HepG2 (cell line): ENCODE data around the gene MISP3. TPM values are rescaled to one million over a fixed set of nuclear protein-coding genes. Genes with fewer than 3 reads are reported as not detected.
A peak's percentile ranks its signal among the peaks of the same experiment; 100 is the strongest.

Experiments
- ATAC-seq: fragments of 200-7000 bp; cut with Tn5 transposase; 3 replicates; pipeline ENCODE4 v1.9.1; 2020; ENCODE audit warnings: mild to moderate bottlenecking, moderate library complexity
- BruUV-seq: library from RNA; stranded (reverse); fragments of 400-500 nt; replicated peaks from 2 replicates; lab custom pipeline; 2021; lab: Mats Ljungman, UMichigan
- CTCF ChIA-PET: fragments of 300-600 bp; formaldehyde crosslinking; extraction: SDS; loops from one replicate; lab custom pipeline; 2021; ENCODE audit warnings: low total read pairs, inconsistent platforms, low intra/inter-chr PET ratio; lab: Yijun Ruan, JAX
- POLR2A ChIA-PET: fragments of 350-600 bp; sonication (Branson Sonifier 250); formaldehyde crosslinking; loops from one replicate; lab custom pipeline; 2020; ENCODE audit warnings: antibody characterized with exemption, inconsistent platforms; lab: Yijun Ruan, JAX
- DNase-seq: peaks from one replicate; pipeline ENCODE4 v3.0.0-alpha.2; 2015; ENCODE audit warnings: low spot score
- FAIRE-seq: peaks from 3 replicates; lab custom pipeline; 2011; peaks lifted over from hg19 to GRCh38; lab: Jason Lieb, UNC
- H2AFZ ChIP-seq: one replicate; pipeline ENCODE4 v1.6.1; 2011; ENCODE audit warnings: low read length, inconsistent platforms
- H3K27ac ChIP-seq: fragments of 300-600 bp; 3 replicates; pipeline ENCODE4 v1.8.0; 2011; ENCODE audit warnings: mixed run types, mild to moderate bottlenecking, mixed read lengths, low read length, inconsistent platforms; ENCODE audit not compliant: insufficient read depth; ENCODE audit errors: extremely low read length
- H3K27me3 ChIP-seq, 2 experiments: fragments of 200-600 bp in 1 of 2; 2 replicates in 1 of 2; 3 replicates in 1 of 2; pipeline versions ENCODE4 v1.6.0 to v1.8.0; 2011; ENCODE audit warnings: low read length in 2 of 2, mild to moderate bottlenecking in 2 of 2, moderate library complexity in 2 of 2, inconsistent platforms in 1 of 2; ENCODE audit not compliant: insufficient read depth in 2 of 2, control insufficient read depth in 1 of 2
- H3K36me3 ChIP-seq, 2 experiments: fragments of 200-600 bp in 1 of 2; replicated peaks in 1 of 2; 2 replicates in 1 of 2; 3 replicates in 1 of 2; pipeline versions ENCODE4 v1.5.1 to v1.8.0; 2011; ENCODE audit warnings: low read length in 2 of 2, inconsistent platforms in 1 of 2; ENCODE audit not compliant: insufficient read depth in 2 of 2, control insufficient read depth in 1 of 2
- H3K4me1 ChIP-seq: 2 replicates; pipeline ENCODE4 v1.5.1; 2012; ENCODE audit warnings: low read length, inconsistent platforms; ENCODE audit not compliant: insufficient read depth
- H3K4me2 ChIP-seq: 2 replicates; pipeline ENCODE4 v1.6.0; 2011; ENCODE audit warnings: low read depth, low read length, inconsistent platforms
- H3K4me3 ChIP-seq, 3 experiments: fragments of 200-600 bp in 1 of 3; sonication (generic), shearing (Covaris generic) in 1 of 3; replicated peaks in 1 of 3; 2 replicates each; pipeline ENCODE4 v1.5.1; 2011 to 2016; ENCODE audit warnings: low read length in 3 of 3, inconsistent platforms in 2 of 3, low read depth in 2 of 3, mild to moderate bottlenecking in 2 of 3, control low read depth in 1 of 3, mixed read lengths in 1 of 3; ENCODE audit not compliant: insufficient read depth in 1 of 3
- H3K79me2 ChIP-seq: one replicate; pipeline ENCODE4 v1.6.1; 2011; ENCODE audit warnings: low read length, inconsistent platforms; ENCODE audit not compliant: insufficient read depth
- H3K9ac ChIP-seq: 2 replicates; pipeline ENCODE4 v1.6.0; 2011; ENCODE audit warnings: mild to moderate bottlenecking, low read depth, low read length, inconsistent platforms; ENCODE audit not compliant: insufficient read depth
- H3K9me3 ChIP-seq: 2 replicates; pipeline ENCODE4 v1.5.1; 2012; ENCODE audit warnings: mild to moderate bottlenecking, low read length
- H4K20me1 ChIP-seq: 2 replicates; pipeline ENCODE4 v1.6.0; 2011; ENCODE audit warnings: inconsistent platforms, mild to moderate bottlenecking, low read length, moderate library complexity; ENCODE audit not compliant: insufficient read depth
- CTCF ChIP-seq: sonication (generic); formaldehyde crosslinking; IDR thresholded peaks from 2 replicates; pipeline ENCODE4 v1.5.0; 2020; ENCODE audit warnings: mild to moderate bottlenecking, missing genetic modification reagents, moderate library complexity
- SMARCE1 ChIP-seq: fragments of 450-650 bp; IDR thresholded peaks from 2 replicates; pipeline ENCODE4 v1.6.1; 2017; ENCODE audit warnings: borderline replicate concordance
- SMC3 ChIP-seq: IDR thresholded peaks from 2 replicates; pipeline ENCODE4 v1.6.1; 2011; ENCODE audit warnings: low read length, improper control_type of control experiment
- STAG1 ChIP-seq: sonication (generic); formaldehyde crosslinking; IDR thresholded peaks from 2 replicates; pipeline ENCODE4 v1.4.0; 2020; ENCODE audit warnings: missing genetic modification reagents
- ZBTB38 ChIP-seq: sonication (generic); formaldehyde crosslinking; IDR thresholded peaks from 2 replicates; pipeline ENCODE4 v1.5.1; 2020; ENCODE audit warnings: mild to moderate bottlenecking, missing genetic modification reagents
- ZNF121 ChIP-seq: sonication (generic); formaldehyde crosslinking; IDR thresholded peaks from 2 replicates; pipeline ENCODE4 v1.5.0; 2020; ENCODE audit warnings: mild to moderate bottlenecking, missing genetic modification reagents
- ZNF407 ChIP-seq: sonication (generic); formaldehyde crosslinking; IDR thresholded peaks from one replicate; pipeline ENCODE4 v1.5.1; 2020; ENCODE audit warnings: mild to moderate bottlenecking, missing genetic modification reagents; ENCODE audit errors: not compliant biosample characterization
- ZNF768 ChIP-seq: sonication (generic); formaldehyde crosslinking; IDR thresholded peaks from 2 replicates; pipeline ENCODE4 v1.4.0; 2020; ENCODE audit warnings: missing genetic modification reagents
- WGBS: methylation state at CpG from one replicate; pipeline ENCODE4 v1.1.6; 2017; ENCODE audit warnings: low lambda C conversion rate; 5-methylcytosine and 5-hydroxymethylcytosine counted together
- in situ Hi-C: cut with HindIII; loops from 2 replicates; pipeline ENCODE4 v1.10.0; 2017; ENCODE audit warnings: low pct_unique_long_range_greater_than_20kb; ENCODE audit not compliant: extremely low pct_ligation_motif_present
- intact Hi-C: fragments of 100-400 bp; cut with micrococcal nuclease; formaldehyde crosslinking; loops from one replicate; pipeline ENCODE4 v1.10.0; 2022; ENCODE audit not compliant: unreplicated experiment
- polyA plus RNA-seq, 8 experiments: library from polyadenylated mRNA; depleted of rRNA in 3 of 8; stranded (reverse) in 7 of 8; unstranded in 1 of 8; fragments of >200 nt; fragmentation: Illumina TruSeq in 4 of 8; extraction: Trizol in 4 of 8; gene quantifications; 2 replicates each; pipeline versions ENCODE4 v1.2.1 to v1.2.3, GENCODE V29; 2011 to 2016; ENCODE audit warnings: low read depth in 4 of 8, missing spikeins in 1 of 8, mixed read lengths in 1 of 8; ENCODE audit not compliant: insufficient read depth in 1 of 8
- total RNA-seq, 5 experiments: library from RNA; depleted of rRNA; stranded (reverse); fragments of >200 nt; fragmentation: Illumina TruSeq; extraction: Trizol; gene quantifications; 2 replicates each; pipeline ENCODE4 v1.2.3, GENCODE V29; 2016; ENCODE audit warnings: low read depth in 1 of 5

MISP3 gene
- total and polyA plus RNA-seq, 2 of the 13 experiments (the other 11 are each of a cell fraction or from before 2014, with no cell fraction given) = 2.5 to 5.4 TPM

- 95% methylated on average over 8 of the region's 11 CpGs for WGBS
- no peak overlapping the region for H3K9ac ChIP-seq
These were observed 23.8 kb downstream of the MISP3 start for GRCh38 chr19:14096272-14096992.

More at GRCh38 chr19:14096272-14096992, 23.8 kb downstream of the MISP3 start:
- no peak for FAIRE-seq
- H3K79me2 ChIP-seq = no peaks in the 10 kb centered on the region
- H3K4me1 ChIP-seq = peaks cover 6% of the 10 kb centered on the region
- H4K20me1 ChIP-seq = no peaks in the 10 kb centered on the region
- POLR2A ChIA-PET = interaction anchor here (1.0 to 1.3 kb wide), 2 partner anchors 21 to 22 kb away, joined by 3 read pairs; partner anchors contain the start of gene PRKACA
- no peaks in the 10 kb centered on the region for H3K27me3 ChIP-seq
- H3K4me3 ChIP-seq = no peak overlapping the region
- CTCF ChIA-PET = no interaction called here
- no peak overlapping the region for H3K4me2 ChIP-seq
- in situ Hi-C loops = no loop called here
- no peak overlapping the region for H3K27ac ChIP-seq
- TF ChIP-seq SMARCE1 (no peak), CTCF (CRISPR knock-in tag) (peak; percentile 64), ZBTB38 (CRISPR knock-in tag) (0 out of 2 replicates have a peak, but pooled peaks have one; percentile 27), ZNF768 (no peak), SMC3 (peak; percentile 34; the same call in 1 of the 2 replicates), ZNF407 (CRISPR knock-in tag) (no peak), STAG1 (CRISPR knock-in tag) (peak; percentile 55), ZNF121 (CRISPR knock-in tag) (peak; percentile 74)
- peak; percentile 67 for ATAC-seq
- intact Hi-C loops = no loop called here
- peaks cover 6% of the 10 kb centered on the region; the same call in 1 of the 2 replicates for H3K9me3 ChIP-seq
- peaks cover 3 to 15% of the 10 kb centered on the region in 2 experiments; a peak in 4 of 5 replicates for H3K36me3 ChIP-seq
- no peak overlapping the region for H2AFZ ChIP-seq
- BruUV-seq = no TSS peak
- DNase-seq = no peak
